Lower lobe of right lung (tissue), 2 donors: ENCODE results near the gene IL17B. TPM values are rescaled to one million over a fixed set of nuclear protein-coding genes. Genes with fewer than 3 reads are reported as not detected.
A peak's percentile ranks its signal among the peaks of the same experiment; 100 is the strongest.
"Not testable (repeated sequence)": the region's sequence is repeated elsewhere in the genome, so short reads cannot be mapped to it uniquely, and the experiment has no call there.

Source experiments
- ATAC-seq, 2 donors: fragments of 200-7000 bp; cut with Tn5 transposase; one replicate each; pipeline ENCODE4 v1.9.1; 2020 to 2022; ENCODE audit warnings: mild to moderate bottlenecking in 2 of 2, moderate library complexity in 2 of 2
- DNase-seq: peaks from one replicate; pipeline ENCODE4 v3.0.0-alpha.2; 2020
- H3K27ac ChIP-seq: fragments of 200-600 bp; one replicate; pipeline ENCODE4 v1.8.0; 2022
- H3K27me3 ChIP-seq: fragments of 200-600 bp; one replicate; pipeline ENCODE4 v1.8.0; 2022; ENCODE audit warnings: low read depth
- H3K36me3 ChIP-seq: fragments of 200-600 bp; one replicate; pipeline ENCODE4 v1.8.0; 2022; ENCODE audit warnings: mild to moderate bottlenecking
- H3K4me1 ChIP-seq: fragments of 200-600 bp; one replicate; pipeline ENCODE4 v1.8.0; 2022
- H3K4me3 ChIP-seq: fragments of 200-600 bp; one replicate; pipeline ENCODE4 v1.8.0; 2022; ENCODE audit warnings: mild to moderate bottlenecking
- H3K9me3 ChIP-seq: fragments of 200-600 bp; one replicate; pipeline ENCODE4 v1.8.0; 2022
- CTCF ChIP-seq: fragments of 200-600 bp; IDR thresholded peaks from one replicate; pipeline ENCODE4 v1.8.0; 2022; ENCODE audit warnings: antibody characterized with exemption, mild to moderate bottlenecking
- intact Hi-C: fragments of 100-400 bp; cut with DNase I; formaldehyde crosslinking; loops from one replicate; pipeline ENCODE4 v1.11.0; 2022
- total RNA-seq: library from RNA; stranded (reverse); fragmentation: NEBNext Ultra II Directional; extraction: Animal tissue kit (Norgen Biotek cat#: 25700); gene quantifications from one replicate; pipeline ENCODE4 v1.2.1, GENCODE V29; 2021
- donor health status: DM: no; HTN: yes; CAD: no; lungs with severe emphysema.

The IL17B gene
- total RNA-seq, 1 donor from 2014 or later: not detected

DNA sequence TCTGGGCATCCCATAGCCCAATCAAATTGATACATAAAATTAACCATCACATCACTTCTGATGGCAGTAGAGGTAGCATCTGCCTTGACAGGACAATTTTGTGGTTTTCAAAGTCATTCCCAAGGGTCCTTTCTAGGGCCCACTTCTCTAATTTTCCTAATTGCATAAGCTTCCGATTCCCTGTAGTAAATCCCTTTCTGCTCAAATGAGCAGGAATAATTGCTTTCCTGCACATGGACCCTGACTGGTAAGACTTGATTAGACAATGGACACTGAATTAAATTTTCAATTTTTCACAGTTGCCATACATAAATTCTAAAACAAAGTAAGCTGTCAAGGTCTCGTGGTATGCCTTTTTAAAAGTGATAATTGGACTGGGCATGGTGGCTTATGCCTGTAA, 22.0 kb upstream of the IL17B start:
- DNase-seq: no peak
- no peak for ATAC-seq
- no peak overlapping the region for H3K27ac ChIP-seq
- no peaks in the 10 kb centered on the region for H3K27me3 ChIP-seq
- TF ChIP-seq CTCF: no peak
- H3K4me1 ChIP-seq: peaks cover 8% of the 10 kb centered on the region
- no peaks in the 10 kb centered on the region for H3K9me3 ChIP-seq
- no peak overlapping the region for H3K4me3 ChIP-seq
- intact Hi-C loops: no loop called here
- H3K36me3 ChIP-seq: no peaks in the 10 kb centered on the region

DNA sequence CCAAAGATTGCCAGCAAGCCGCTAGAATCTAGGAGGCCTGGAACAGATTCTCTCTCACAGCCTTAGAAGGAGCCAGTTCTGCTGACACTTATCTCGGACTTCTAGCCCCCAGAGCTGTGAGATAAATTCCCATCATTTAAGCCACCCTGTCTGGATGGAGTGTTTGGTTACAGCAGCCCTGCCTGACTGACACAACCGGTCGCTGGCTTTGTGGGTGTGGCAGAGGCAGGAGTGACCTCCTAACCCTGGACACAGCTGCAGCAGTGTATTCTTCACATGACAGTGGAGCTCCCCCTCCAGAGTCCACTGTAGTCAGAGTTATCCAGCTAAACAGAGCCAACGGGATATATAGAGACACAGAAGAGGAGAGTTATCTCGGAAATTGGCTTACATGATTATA, 21.2 kb upstream of the IL17B start:
- Histone ChIP-seq H3K4me3 (no peak overlapping the region), H3K9me3 (no peaks in the 10 kb centered on the region), H3K27me3 (no peaks in the 10 kb centered on the region), H3K36me3 (no peaks in the 10 kb centered on the region), H3K4me1 (peaks cover under 1% of the 10 kb centered on the region), H3K27ac (no peak overlapping the region)
- DNase-seq: no peak
- intact Hi-C loops: no loop called here
- ATAC-seq: peak in 1 of 2 donors; percentile 46
- no peak for TF ChIP-seq CTCF

- no peak for DNase-seq
- no peak overlapping the region for H3K4me3 ChIP-seq
- H3K4me1 ChIP-seq: no peaks in the 10 kb centered on the region
- no peak for ATAC-seq
- H3K27ac ChIP-seq: no peak overlapping the region
- no peaks in the 10 kb centered on the region for H3K36me3 ChIP-seq
- intact Hi-C loops: no loop called here
- no peaks in the 10 kb centered on the region for H3K9me3 ChIP-seq
- TF ChIP-seq CTCF: no peak
- H3K27me3 ChIP-seq: no peaks in the 10 kb centered on the region
These were observed 20.7 kb upstream of the IL17B start for GRCh38 chr5:149399775-149400174.

DNA sequence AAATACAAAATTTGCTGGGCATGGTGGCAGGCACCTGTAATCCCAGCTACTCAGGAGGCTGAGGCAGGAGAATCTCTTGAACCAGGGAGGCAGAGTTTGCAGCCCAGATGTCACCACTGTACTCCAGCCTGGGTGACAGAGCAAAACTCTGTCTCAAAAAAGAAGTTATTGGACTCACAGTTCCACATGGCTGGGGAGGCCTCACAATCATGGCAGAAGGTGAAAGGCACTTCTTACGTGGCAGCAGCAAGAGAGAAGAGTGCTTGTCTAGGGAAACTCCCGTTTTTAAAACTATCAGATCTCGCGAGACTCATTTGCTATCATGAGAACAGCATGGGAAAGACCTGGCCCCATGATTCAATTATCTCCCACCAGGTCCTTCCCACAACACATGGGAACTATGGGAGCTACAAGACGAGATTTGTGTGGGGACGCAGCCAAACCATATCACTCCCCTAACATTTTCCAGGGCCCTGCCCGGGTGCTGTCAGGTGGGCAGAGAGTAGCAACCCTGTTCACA, 19.7 kb upstream of the IL17B start:
- H3K36me3 ChIP-seq, DNase-seq, H3K9me3 ChIP-seq, H3K4me3 ChIP-seq, intact Hi-C loops, H3K27ac ChIP-seq, ATAC-seq, H3K4me1 ChIP-seq, H3K27me3 ChIP-seq: not testable (repeated sequence)

DNA sequence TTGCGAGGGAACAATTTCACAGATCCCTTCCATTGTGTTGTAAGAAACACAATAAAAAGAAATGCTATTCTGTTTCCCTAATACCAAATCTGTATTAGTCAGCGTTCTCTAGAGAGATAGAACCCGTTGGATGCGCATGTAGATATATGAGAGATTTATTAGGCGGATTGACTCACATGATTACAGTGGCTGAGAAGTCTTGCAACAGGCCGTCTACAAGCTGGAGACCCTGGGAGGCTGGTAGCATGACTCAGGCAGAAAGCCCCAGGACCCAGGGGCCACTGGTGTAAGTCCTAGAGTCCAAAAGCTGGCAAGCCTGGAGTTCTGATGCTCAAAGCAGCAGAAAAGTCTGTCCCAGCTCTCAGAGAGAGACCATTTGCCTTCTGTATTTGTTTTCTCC, 18.4 kb upstream of the IL17B start:
- no peaks in the 10 kb centered on the region for H3K36me3 ChIP-seq
- H3K4me3 ChIP-seq: no peak overlapping the region
- intact Hi-C loops: no loop called here
- no peaks in the 10 kb centered on the region for H3K4me1 ChIP-seq
- H3K27ac ChIP-seq: no peak overlapping the region
- no peak for DNase-seq
- ATAC-seq: no peak
- no peaks in the 10 kb centered on the region for H3K27me3 ChIP-seq
- TF ChIP-seq CTCF: no peak
- no peaks in the 10 kb centered on the region for H3K9me3 ChIP-seq

- H3K27me3 ChIP-seq, H3K4me3 ChIP-seq, H3K9me3 ChIP-seq, intact Hi-C loops, H3K36me3 ChIP-seq, DNase-seq, ATAC-seq, H3K27ac ChIP-seq, H3K4me1 ChIP-seq: not testable (repeated sequence)
These were observed 15.9 kb upstream of the IL17B start for GRCh38 chr5:149394996-149395395.

GRCh38 chr5:149392718-149393117, 13.6 kb upstream of the IL17B start:
- intact Hi-C loops: no loop called here
- H3K9me3 ChIP-seq: no peaks in the 10 kb centered on the region
- peaks cover 5% of the 10 kb centered on the region for H3K4me1 ChIP-seq
- no peak overlapping the region for H3K4me3 ChIP-seq
- no peak for DNase-seq
- H3K27me3 ChIP-seq: no peaks in the 10 kb centered on the region
- no peak overlapping the region for H3K27ac ChIP-seq
- ATAC-seq: peak in 1 of 2 donors; percentile 11
- H3K36me3 ChIP-seq: no peaks in the 10 kb centered on the region
- TF ChIP-seq CTCF: no peak
